H9 (cell line): Measurements from ENCODE around the gene KCNC2. TPM values are rescaled to one million over a fixed set of nuclear protein-coding genes. Genes with fewer than 3 reads are reported as not detected.

Source experiments
- DNase-seq: peaks from one replicate; pipeline ENCODE4 v3.0.0-alpha.2; 2017
- H2AFZ ChIP-seq: one replicate; pipeline ENCODE4 v1.6.1; 2013; ENCODE audit warnings: mild to moderate bottlenecking, low read length, control low read depth, moderate library complexity
- H2AK5ac ChIP-seq: 2 replicates; pipeline ENCODE4 v1.6.1; 2013; ENCODE audit warnings: low read length, control low read depth, mixed read lengths; ENCODE audit not compliant: insufficient read length
- H2BK120ac ChIP-seq: one replicate; pipeline ENCODE4 v1.6.1; 2013; ENCODE audit warnings: low read depth, mild to moderate bottlenecking, low read length, control low read depth, inconsistent platforms; ENCODE audit not compliant: poor library complexity, severe bottlenecking
- H2BK12ac ChIP-seq: 2 replicates; pipeline ENCODE4 v1.6.1; 2013; ENCODE audit warnings: low read length, control low read depth, mixed read lengths, low read depth; ENCODE audit not compliant: insufficient read length
- H2BK15ac ChIP-seq: 2 replicates; pipeline ENCODE4 v1.6.1; 2013; ENCODE audit warnings: low read depth, low read length, control low read depth
- H2BK20ac ChIP-seq: one replicate; pipeline ENCODE4 v1.6.1; 2013; ENCODE audit warnings: low read depth, mild to moderate bottlenecking, low read length, control low read depth, inconsistent platforms; ENCODE audit not compliant: poor library complexity, severe bottlenecking
- H2BK5ac ChIP-seq: 2 replicates; pipeline ENCODE4 v1.6.1; 2013; ENCODE audit warnings: low read length, control low read depth, mixed read lengths; ENCODE audit not compliant: insufficient read length
- H3K14ac ChIP-seq: 2 replicates; pipeline ENCODE4 v1.6.1; 2013; ENCODE audit warnings: low read length, control low read depth; ENCODE audit not compliant: insufficient read depth
- H3K18ac ChIP-seq: 2 replicates; pipeline ENCODE4 v1.6.1; 2013; ENCODE audit warnings: low read depth, mild to moderate bottlenecking, mixed read lengths, low read length, control low read depth; ENCODE audit not compliant: insufficient read length
- H3K23ac ChIP-seq: 2 replicates; pipeline ENCODE4 v1.6.1; 2013; ENCODE audit warnings: low read length, control low read depth, mixed read lengths, low read depth; ENCODE audit not compliant: insufficient read length
- H3K23me2 ChIP-seq: 2 replicates; pipeline ENCODE4 v1.6.1; 2013; ENCODE audit warnings: low read depth, mild to moderate bottlenecking, mixed read lengths, low read length, control low read depth; ENCODE audit not compliant: insufficient read length, poor library complexity, severe bottlenecking
- H3K27ac ChIP-seq: 2 replicates; pipeline ENCODE4 v1.5.1; 2013; ENCODE audit warnings: low read length, control low read depth, mixed read lengths, low read depth; ENCODE audit not compliant: insufficient read length
- H3K27me3 ChIP-seq: 2 replicates; pipeline ENCODE4 v1.6.1; 2013; ENCODE audit warnings: low read length, control low read depth, inconsistent platforms; ENCODE audit not compliant: insufficient read depth
- H3K4ac ChIP-seq: 2 replicates; pipeline ENCODE4 v1.6.1; 2013; ENCODE audit warnings: low read depth, mild to moderate bottlenecking, control low read depth, inconsistent platforms, low read length, moderate library complexity
- H3K4me1 ChIP-seq: 2 replicates; pipeline ENCODE4 v1.6.1; 2013; ENCODE audit warnings: low read length, control low read depth, inconsistent platforms; ENCODE audit not compliant: insufficient read depth
- H3K4me2 ChIP-seq: 2 replicates; pipeline ENCODE4 v1.6.1; 2013; ENCODE audit warnings: low read length, control low read depth, mixed read lengths; ENCODE audit not compliant: insufficient read length, insufficient read depth
- H3K56ac ChIP-seq: 2 replicates; pipeline ENCODE4 v1.6.1; 2013; ENCODE audit warnings: low read depth, mild to moderate bottlenecking, mixed read lengths, low read length, control low read depth; ENCODE audit not compliant: insufficient read length
- H3K79me1 ChIP-seq: 2 replicates; pipeline ENCODE4 v1.6.1; 2013; ENCODE audit warnings: low read depth, mild to moderate bottlenecking, moderate library complexity, low read length, control low read depth, inconsistent platforms; ENCODE audit not compliant: insufficient read depth, poor library complexity, severe bottlenecking
- H3K79me2 ChIP-seq: 2 replicates; pipeline ENCODE4 v1.6.1; 2013; ENCODE audit warnings: low read length, control low read depth, inconsistent platforms; ENCODE audit not compliant: insufficient read depth
- H3K9ac ChIP-seq: 2 replicates; pipeline ENCODE4 v1.6.1; 2013; ENCODE audit warnings: low read length, control low read depth, mixed read lengths; ENCODE audit not compliant: insufficient read length; ENCODE audit errors: extremely low read depth
- H3K9me3 ChIP-seq: one replicate; pipeline ENCODE4 v1.6.1; 2013; ENCODE audit warnings: low read depth, low read length, inconsistent platforms; ENCODE audit not compliant: control insufficient read depth
- H3T11ph ChIP-seq: one replicate; pipeline ENCODE4 v1.6.1; 2013; ENCODE audit warnings: mild to moderate bottlenecking, low read length, control low read depth, inconsistent platforms
- H4K20me1 ChIP-seq: one replicate; pipeline ENCODE4 v1.6.1; 2013; ENCODE audit not compliant: control insufficient read depth, insufficient read length, insufficient read depth
- H4K5ac ChIP-seq: 2 replicates; pipeline ENCODE4 v1.6.1; 2013; ENCODE audit warnings: low read depth, mild to moderate bottlenecking, mixed read lengths, low read length, control low read depth; ENCODE audit not compliant: insufficient read length
- H4K8ac ChIP-seq: replicated peaks from 2 replicates; pipeline ENCODE4 v1.6.1; 2013; ENCODE audit warnings: low read length, control low read depth, mixed read lengths, low read depth; ENCODE audit not compliant: insufficient read length
- H4K91ac ChIP-seq: 2 replicates; pipeline ENCODE4 v1.6.1; 2013; ENCODE audit warnings: low read depth, mild to moderate bottlenecking, moderate library complexity, mixed read lengths, low read length, control low read depth; ENCODE audit not compliant: insufficient read length
- H3K27ac Mint-ChIP-seq, 3 experiments: 2 replicates in 2 of 3; 3 replicates in 1 of 3; pipeline ENCODE4 v1.8.0; 2020 to 2021; ENCODE audit warnings: mixed read lengths in 3 of 3, mild to moderate bottlenecking in 1 of 3, moderate library complexity in 1 of 3
- H3K27me3 Mint-ChIP-seq: 2 replicates; pipeline ENCODE4 v1.8.0; 2021; ENCODE audit warnings: low read depth, mild to moderate bottlenecking, moderate library complexity, mixed read lengths
- H3K36me3 Mint-ChIP-seq, 3 experiments: 2 replicates in 2 of 3; 3 replicates in 1 of 3; pipeline ENCODE4 v1.8.0; 2020 to 2021; ENCODE audit warnings: low read depth in 3 of 3, mixed read lengths in 3 of 3; ENCODE audit not compliant: insufficient read depth in 1 of 3
- H3K4me1 Mint-ChIP-seq, 2 experiments: 2 replicates each; pipeline ENCODE4 v1.8.0; 2020; ENCODE audit warnings: mixed read lengths in 2 of 2
- H3K4me3 Mint-ChIP-seq, 2 experiments: 2 replicates in 1 of 2; 3 replicates in 1 of 2; pipeline ENCODE4 v1.8.0; 2020 to 2021; ENCODE audit warnings: mild to moderate bottlenecking in 2 of 2, mixed read lengths in 2 of 2, moderate library complexity in 1 of 2
- H3K9me3 Mint-ChIP-seq, 2 experiments: 2 replicates in 1 of 2; 3 replicates in 1 of 2; pipeline ENCODE4 v1.8.0; 2020; ENCODE audit warnings: mild to moderate bottlenecking in 2 of 2, mixed read lengths in 2 of 2, moderate library complexity in 1 of 2
- CTCF ChIP-seq: fragments of 200-600 bp; sonication (generic); conservative IDR thresholded peaks from 3 replicates; pipeline ENCODE4 v1.8.0; 2021; ENCODE audit warnings: antibody characterized with exemption, mild to moderate bottlenecking
- WGBS: extraction: QIAGEN DNeasy Blood & Tissue Kit; methylation state at CpG from one replicate; pipeline ENCODE4 v1.1.7; 2013; ENCODE audit warnings: missing lambda C conversion rate, low lambda C conversion rate, mixed read lengths; ENCODE audit not compliant: insufficient read length; ENCODE audit errors: extremely low coverage; 5-methylcytosine and 5-hydroxymethylcytosine counted together
- total RNA-seq: library from RNA; stranded (reverse); gene quantifications from 2 replicates; pipeline ENCODE4 v1.2.1, GENCODE V29; 2021

Gene KCNC2
- total RNA-seq, 1 experiment from 2014 or later, result not detected

DNA sequence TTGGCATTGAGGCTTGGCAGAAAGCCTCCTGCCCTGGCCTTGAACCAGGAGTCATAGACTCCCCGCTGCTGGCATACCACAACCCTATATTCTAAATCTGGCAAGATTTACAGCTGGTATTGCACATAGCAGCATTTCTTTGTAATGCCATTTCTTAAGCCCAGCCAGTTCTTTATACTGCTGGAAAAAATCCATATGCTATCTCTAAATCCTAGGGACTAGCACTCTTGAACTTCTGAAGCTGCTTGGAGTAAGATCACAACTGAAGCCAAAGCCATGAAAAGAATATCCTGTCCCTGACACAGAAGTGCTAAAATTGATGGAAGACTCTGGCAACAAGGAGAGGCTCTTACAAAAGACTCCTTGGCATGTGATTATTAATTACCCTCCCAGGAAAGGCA, 89.3 kb downstream of the KCNC2 start:
- no peak overlapping the region for H3K14ac ChIP-seq

More for the DNA sequence above, 89.3 kb downstream of the KCNC2 start:
- Histone ChIP-seq H3K79me1 (no peaks in the 10 kb centered on the region), H3K9ac (no peak overlapping the region), H2BK120ac (no peak overlapping the region), H3K4me1 (no peaks in the 10 kb centered on the region), H3K23me2 (no peaks in the 10 kb centered on the region), H3T11ph (no peak overlapping the region), H2AK5ac (no peak overlapping the region), H3K27me3 (no peaks in the 10 kb centered on the region), H3K18ac (no peak overlapping the region), H4K8ac (no peak overlapping the region), H2BK12ac (no peak overlapping the region), H3K4ac (no peak overlapping the region), H4K20me1 (no peaks in the 10 kb centered on the region), H3K4me2 (no peak overlapping the region), H3K79me2 (no peaks in the 10 kb centered on the region), H3K9me3 (no peaks in the 10 kb centered on the region), H4K91ac (no peak overlapping the region), H2BK15ac (no peak overlapping the region), H4K5ac (no peak overlapping the region), H3K23ac (no peak overlapping the region), H2BK5ac (no peak overlapping the region), H3K56ac (no peak overlapping the region), H2AFZ (no peak overlapping the region), H3K27ac (no peak overlapping the region), H2BK20ac (no peak overlapping the region)
- TF ChIP-seq CTCF, result no peak
- no peaks in the 10 kb centered on the region for H3K36me3 Mint-ChIP-seq
- H3K27ac Mint-ChIP-seq, result no peak overlapping the region
- no peak for DNase-seq
- H3K4me3 Mint-ChIP-seq, result no peak overlapping the region
- H3K27me3 Mint-ChIP-seq, result no peaks in the 10 kb centered on the region
- no peaks in the 10 kb centered on the region for H3K9me3 Mint-ChIP-seq
- no CpG with 5 or more reads among the region's 1 CpG for WGBS
- no peaks in the 10 kb centered on the region for H3K4me1 Mint-ChIP-seq
